ENCODE results near the gene SKIDA1.

Gene SKIDA1

DNA sequence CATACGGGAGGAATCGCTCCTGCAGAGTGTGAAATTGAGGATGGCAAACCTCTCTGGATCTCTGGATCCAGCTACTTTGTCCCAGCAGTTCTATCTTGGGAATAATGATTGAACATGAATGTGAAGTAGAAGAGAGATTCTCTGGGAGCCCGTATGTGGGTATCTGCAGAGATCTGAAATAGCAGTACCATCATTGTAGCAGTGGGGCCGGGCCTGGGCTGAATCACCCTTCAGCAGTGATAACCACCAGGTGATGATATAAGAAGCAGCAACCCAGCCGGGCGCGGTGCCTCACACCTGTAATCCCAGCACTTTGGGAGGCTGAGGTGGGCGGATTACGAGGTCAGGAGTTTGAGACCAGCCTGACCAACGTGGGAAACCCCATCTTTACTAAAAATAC, 51.9 kb downstream of the SKIDA1 start:
- DNase-seq: no peak

GRCh38 chr10:21473135-21473534, 52.3 kb downstream of the SKIDA1 start:
- DNase-seq: no peak

DNA sequence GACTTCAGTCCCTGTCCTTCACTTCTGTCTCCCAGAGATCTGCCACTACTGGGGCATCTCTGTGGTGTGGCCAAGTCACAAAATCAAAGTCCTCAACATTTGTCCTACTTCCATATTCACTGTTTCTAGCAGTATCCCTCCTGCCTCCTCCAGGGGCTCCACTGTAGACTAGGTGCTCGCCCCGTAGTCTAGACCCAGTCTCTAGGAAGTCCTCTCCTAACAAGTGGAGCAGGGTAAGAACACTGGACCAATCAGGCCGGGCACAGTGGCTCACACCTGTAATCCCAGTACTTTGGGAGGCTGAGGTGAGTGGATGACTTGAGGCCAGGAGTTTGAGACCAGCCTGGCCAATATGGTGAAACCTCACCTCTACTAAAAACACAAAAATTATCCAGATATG, 57.4 kb downstream of the SKIDA1 start:
- no peak for DNase-seq

DNA sequence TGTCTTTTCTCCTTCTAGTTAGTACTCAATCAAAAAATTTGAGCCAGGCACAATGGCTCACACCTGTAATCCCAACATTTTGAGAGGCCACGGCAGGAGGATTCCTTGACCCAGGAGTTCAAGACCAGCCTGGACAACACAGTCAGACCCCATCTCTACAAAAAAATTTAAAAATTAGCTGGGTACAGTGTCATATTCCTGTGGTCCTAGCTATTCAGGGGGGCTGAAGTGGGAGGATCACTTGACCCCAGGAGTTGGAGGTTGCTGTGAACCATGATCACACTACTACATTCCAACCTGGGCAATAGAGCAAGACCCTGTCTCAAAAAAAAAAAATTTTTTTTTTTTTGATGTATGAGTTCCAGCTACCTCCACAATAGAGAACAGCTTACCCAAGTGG, 57.8 kb downstream of the SKIDA1 start:
- DNase-seq: no peak

DNA sequence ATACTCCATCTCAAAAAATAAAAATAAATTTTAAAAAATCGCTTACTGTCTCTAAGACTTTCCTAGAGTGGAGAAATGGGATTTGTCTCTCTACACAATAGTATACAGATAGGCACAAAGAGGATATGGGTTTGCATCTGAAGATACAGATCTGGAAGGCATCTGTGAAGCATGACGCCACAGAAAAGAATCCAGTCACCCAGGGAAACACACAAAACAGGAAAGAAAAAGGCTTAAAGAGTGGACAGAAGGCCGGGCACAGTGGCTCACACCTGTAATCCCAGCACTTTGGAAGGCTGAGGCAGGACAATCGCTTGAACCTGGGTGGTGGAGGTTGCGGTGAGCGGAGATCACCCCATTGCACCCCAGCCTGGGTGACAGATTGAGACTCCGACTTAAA, 61.3 kb downstream of the SKIDA1 start:
- DNase-seq: no peak

Data from activated gamma-delta T cell (primary cell).